Uterus (tissue), 4 donors: Measurements from ENCODE around the gene AGPAT4. TPM values are rescaled to one million over a fixed set of nuclear protein-coding genes. Genes with fewer than 3 reads are reported as not detected.

Source experiments
- DNase-seq, 2 donors: peaks; one replicate each; pipeline ENCODE4 v3.0.0-alpha.2; 2019 to 2020
- H3K27ac ChIP-seq, 2 donors: fragments of 200-600 bp; sonication (generic); 1 replicate in 1 of 2; 2 replicates in 1 of 2; pipeline ENCODE4 v1.5.1; 2016 to 2018
- H3K27me3 ChIP-seq, 2 donors: fragments of 200-600 bp; sonication (generic); one replicate each; pipeline ENCODE4 v1.5.1; 2018 to 2019; ENCODE audit warnings: control low read depth in 1 of 2
- H3K36me3 ChIP-seq, 2 donors: fragments of 200-600 bp; sonication (generic); one replicate each; pipeline ENCODE4 v1.5.1; 2019; ENCODE audit warnings: control low read depth in 1 of 2
- H3K4me1 ChIP-seq, 2 donors: fragments of 200-600 bp; sonication (generic); one replicate each; pipeline ENCODE4 v1.5.1; 2018 to 2019; ENCODE audit warnings: control low read depth in 1 of 2
- H3K4me3 ChIP-seq, 2 donors: fragments of 200-600 bp; sonication (generic); 1 replicate in 1 of 2; 2 replicates in 1 of 2; pipeline ENCODE4 v1.5.1; 2018 to 2019; ENCODE audit warnings: mild to moderate bottlenecking in 1 of 2
- H3K9me3 ChIP-seq, 2 donors: fragments of 200-600 bp; sonication (generic); one replicate each; pipeline ENCODE4 v1.5.1; 2019; ENCODE audit warnings: control low read depth in 1 of 2
- POLR2A ChIP-seq, 2 donors: fragments of 450-650 bp; IDR thresholded peaks; one replicate each; pipeline ENCODE4 v1.6.1; 2016; ENCODE audit warnings: antibody characterized with exemption in 2 of 2, mild to moderate bottlenecking in 1 of 2, moderate library complexity in 1 of 2
- intact Hi-C: fragments of 100-400 bp; cut with DNase I; formaldehyde crosslinking; loops from one replicate; pipeline ENCODE4 v1.15.1; 2023; ENCODE audit warnings: low total_unique reads
- total RNA-seq, 4 donors: library from RNA; depleted of rRNA in 3 of 4; stranded (reverse); fragments of >200 nt in 3 of 4; gene quantifications; one replicate each; pipeline versions ENCODE4 v1.1.0 to v1.2.4, GENCODE V29; 2014 to 2023
- TF ChIP-seq, protein P1 (sequence below), 4 experiments: fragments of 200-600 bp in 2 of 4; fragments of 450-650 bp in 2 of 4; sonication (generic) in 2 of 4; IDR thresholded peaks; one replicate each; pipeline ENCODE4 v1.5.1; 2016 to 2019; ENCODE audit warnings: antibody characterized with exemption in 4 of 4, mild to moderate bottlenecking in 2 of 4, moderate library complexity in 1 of 4
- donor health status: DM: yes; HTN: yes; CAD: no.

The AGPAT4 gene
- total RNA-seq, 4 donors from 2014 or later, result 2.9 to 18.1 (median 15.1) TPM

DNA sequence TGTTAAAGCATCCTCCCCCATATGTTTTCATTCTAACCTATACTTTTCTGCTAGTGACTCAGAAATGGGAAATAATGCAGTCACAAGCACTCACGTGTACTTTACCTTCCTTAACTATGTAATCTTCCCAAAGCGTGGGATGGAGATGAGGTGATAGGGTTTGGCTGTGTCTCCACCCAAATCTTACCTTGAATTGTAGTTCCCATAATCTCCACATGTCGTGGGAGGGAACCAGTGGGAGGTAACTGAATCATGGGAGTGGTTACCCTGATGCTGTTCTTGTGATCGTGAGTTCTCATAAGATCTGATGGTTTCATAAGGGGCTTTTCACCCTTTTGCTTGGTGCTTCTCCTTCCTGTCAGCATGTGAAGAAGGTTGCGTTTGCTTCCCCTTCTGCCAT is 35.4 kb downstream of the AGPAT4 start:
- Histone ChIP-seq H3K27ac (no peak overlapping the region), H3K4me1 (peaks cover 0 to 3% of the 10 kb centered on the region in 2 donors), H3K4me3 (no peak overlapping the region), H3K36me3 (no peaks in the 10 kb centered on the region), H3K9me3 (no peaks in the 10 kb centered on the region), H3K27me3 (no peaks in the 10 kb centered on the region)
- no peak for DNase-seq
- TF ChIP-seq, protein P1, sequence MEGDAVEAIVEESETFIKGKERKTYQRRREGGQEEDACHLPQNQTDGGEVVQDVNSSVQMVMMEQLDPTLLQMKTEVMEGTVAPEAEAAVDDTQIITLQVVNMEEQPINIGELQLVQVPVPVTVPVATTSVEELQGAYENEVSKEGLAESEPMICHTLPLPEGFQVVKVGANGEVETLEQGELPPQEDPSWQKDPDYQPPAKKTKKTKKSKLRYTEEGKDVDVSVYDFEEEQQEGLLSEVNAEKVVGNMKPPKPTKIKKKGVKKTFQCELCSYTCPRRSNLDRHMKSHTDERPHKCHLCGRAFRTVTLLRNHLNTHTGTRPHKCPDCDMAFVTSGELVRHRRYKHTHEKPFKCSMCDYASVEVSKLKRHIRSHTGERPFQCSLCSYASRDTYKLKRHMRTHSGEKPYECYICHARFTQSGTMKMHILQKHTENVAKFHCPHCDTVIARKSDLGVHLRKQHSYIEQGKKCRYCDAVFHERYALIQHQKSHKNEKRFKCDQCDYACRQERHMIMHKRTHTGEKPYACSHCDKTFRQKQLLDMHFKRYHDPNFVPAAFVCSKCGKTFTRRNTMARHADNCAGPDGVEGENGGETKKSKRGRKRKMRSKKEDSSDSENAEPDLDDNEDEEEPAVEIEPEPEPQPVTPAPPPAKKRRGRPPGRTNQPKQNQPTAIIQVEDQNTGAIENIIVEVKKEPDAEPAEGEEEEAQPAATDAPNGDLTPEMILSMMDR (IDR thresholded peaks at IDR 0.05), result no peak
- TF ChIP-seq POLR2A (IDR thresholded peaks at IDR 0.05), result no peak
- intact Hi-C loops, result no loop called here

DNA sequence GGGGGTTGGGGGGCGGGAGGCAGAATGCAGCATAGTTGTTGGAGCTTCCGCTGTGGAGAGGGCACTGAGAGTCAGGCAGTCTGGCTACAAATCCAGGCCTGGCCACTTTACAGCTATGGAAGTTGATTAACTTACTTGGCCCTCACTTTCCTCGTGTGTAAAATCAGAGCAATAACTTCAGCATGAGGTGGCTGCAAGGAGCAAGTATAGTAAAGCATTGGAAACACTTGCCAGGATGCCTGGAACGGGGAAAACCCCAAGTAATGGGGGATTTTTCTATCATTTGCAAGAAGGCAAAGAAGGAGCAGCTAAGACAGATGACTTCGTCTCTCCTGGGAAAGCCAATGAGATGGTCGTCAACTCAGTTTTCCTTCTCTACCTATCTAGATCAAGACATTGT is 35.8 kb downstream of the AGPAT4 start:
- TF ChIP-seq, protein P1 (IDR thresholded peaks at IDR 0.05), result no peak
- TF ChIP-seq POLR2A (IDR thresholded peaks at IDR 0.05), result no peak
- no peaks in the 10 kb centered on the region for H3K9me3 ChIP-seq
- no peak overlapping the region for H3K4me3 ChIP-seq
- peaks cover 0 to 3% of the 10 kb centered on the region in 2 donors for H3K4me1 ChIP-seq
- intact Hi-C loops, result no loop called here
- H3K27ac ChIP-seq, result no peak overlapping the region
- H3K36me3 ChIP-seq, result no peaks in the 10 kb centered on the region
- no peak for DNase-seq
- no peaks in the 10 kb centered on the region for H3K27me3 ChIP-seq

- H3K27me3 ChIP-seq, result no peaks in the 10 kb centered on the region
- H3K4me1 ChIP-seq, result peaks cover 0 to 3% of the 10 kb centered on the region in 2 donors
- DNase-seq, result no peak
- no peak overlapping the region for H3K4me3 ChIP-seq
- TF ChIP-seq, protein P1 (IDR thresholded peaks at IDR 0.05), result no peak
- no peak for TF ChIP-seq POLR2A (IDR thresholded peaks at IDR 0.05)
- H3K27ac ChIP-seq, result no peak overlapping the region
- no peaks in the 10 kb centered on the region for H3K36me3 ChIP-seq
- H3K9me3 ChIP-seq, result no peaks in the 10 kb centered on the region
- intact Hi-C loops, result no loop called here
These were observed 36.7 kb downstream of the AGPAT4 start for GRCh38 chr6:161237176-161237575.

DNA sequence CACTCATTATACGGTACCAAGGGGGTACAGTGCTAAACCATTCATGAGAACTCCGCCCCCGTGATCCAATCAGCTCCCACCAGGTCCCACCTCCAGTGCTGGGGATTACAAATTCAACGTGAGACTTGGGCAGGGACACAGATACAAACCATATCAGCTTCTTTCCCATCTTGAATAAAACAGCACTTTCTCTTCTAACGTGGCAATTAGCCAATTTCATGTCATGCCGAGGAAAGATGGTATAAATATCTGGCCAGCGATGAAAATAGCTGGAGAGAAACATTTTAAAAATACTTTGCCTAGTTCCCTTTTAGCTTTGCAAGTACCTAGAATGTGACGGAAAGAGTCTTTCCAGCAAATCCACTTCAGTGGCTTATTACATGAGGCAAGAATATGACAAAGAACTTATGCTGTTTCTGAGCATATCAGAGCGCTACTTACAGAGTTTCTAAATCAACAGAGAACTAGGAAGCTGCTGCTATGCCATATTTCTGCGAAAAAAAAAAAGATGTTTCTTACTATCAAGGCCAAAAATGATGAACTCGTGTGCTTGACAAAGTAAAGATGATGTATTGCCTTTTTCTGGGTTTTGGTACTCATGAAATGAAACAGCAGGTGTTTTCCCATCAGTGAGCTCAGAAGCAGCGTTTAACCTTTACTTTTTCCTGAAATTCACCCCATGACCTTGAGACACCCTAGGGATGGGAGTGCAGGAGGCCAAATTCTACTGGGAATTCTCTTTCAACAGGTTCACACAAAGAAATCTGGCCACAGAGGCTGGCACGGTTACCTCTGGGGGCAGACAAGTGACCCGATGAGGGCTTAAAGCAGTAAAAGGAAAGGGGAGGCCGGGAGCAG is 37.9 kb downstream of the AGPAT4 start:
- Histone ChIP-seq H3K9me3 (no peaks in the 10 kb centered on the region), H3K36me3 (no peaks in the 10 kb centered on the region), H3K4me1 (peaks cover 0 to 3% of the 10 kb centered on the region in 2 donors), H3K27ac (no peak overlapping the region), H3K4me3 (no peak overlapping the region), H3K27me3 (no peaks in the 10 kb centered on the region)
- TF ChIP-seq, protein P1 (IDR thresholded peaks at IDR 0.05), result no peak
- TF ChIP-seq POLR2A (IDR thresholded peaks at IDR 0.05), result no peak
- DNase-seq, result no peak
- intact Hi-C loops, result no loop called here

- no peak overlapping the region for H3K4me3 ChIP-seq
- no peaks in the 10 kb centered on the region for H3K9me3 ChIP-seq
- H3K27me3 ChIP-seq, result no peaks in the 10 kb centered on the region
- H3K27ac ChIP-seq, result peak overlapping the region; percentile 42 to 59
- no peak for TF ChIP-seq POLR2A (IDR thresholded peaks at IDR 0.05)
- TF ChIP-seq, protein P1 (IDR thresholded peaks at IDR 0.05), result no peak
- H3K36me3 ChIP-seq, result no peaks in the 10 kb centered on the region
- peak; percentile 88 to 92 for DNase-seq
- H3K4me1 ChIP-seq, result peaks cover 0 to 3% of the 10 kb centered on the region in 2 donors
- intact Hi-C loops, result no loop called here
These were observed 39.7 kb downstream of the AGPAT4 start for GRCh38 chr6:161233986-161234661.
